Loucy (cell line): Measurements from ENCODE around the gene VEPH1.

Experiments
- CTCF ChIP-seq: fragments of 200-600 bp; sonication (generic); conservative IDR thresholded peaks from 2 replicates; pipeline ENCODE4 v1.5.1; 2014; ENCODE audit warnings: mild to moderate bottlenecking, antibody characterized with exemption, low read length
- EZH2phosphoT487 ChIP-seq: fragments of 200-600 bp; IDR thresholded peaks from 2 replicates; pipeline ENCODE4 v1.6.1; 2018; ENCODE audit warnings: antibody characterized with exemption, mild to moderate bottlenecking, moderate library complexity, borderline replicate concordance

GRCh38 chr3:157453824-157454223, 49.4 kb downstream of the VEPH1 start:
- no peak for TF ChIP-seq CTCF
- TF ChIP-seq EZH2phosphoT487: no peak
